Ascending aorta (tissue), 2 donors: ENCODE data around the gene RNF144B. TPM values are rescaled to one million over a fixed set of nuclear protein-coding genes. Genes with fewer than 3 reads are reported as not detected.

Experiments used
- DNase-seq, 2 donors: peaks; one replicate each; pipeline ENCODE4 v3.0.0-alpha.2; 2019; ENCODE audit warnings: low spot score in 2 of 2
- H3K27ac ChIP-seq, 2 donors: fragments of 200-600 bp; sonication (generic); one replicate each; pipeline ENCODE4 v1.5.1; 2016 to 2017; ENCODE audit warnings: mild to moderate bottlenecking in 1 of 2
- H3K27me3 ChIP-seq: fragments of 200-600 bp; sonication (generic); one replicate; pipeline ENCODE4 v1.5.1; 2017
- H3K36me3 ChIP-seq, 2 donors: fragments of 200-600 bp; sonication (generic); one replicate each; pipeline ENCODE4 v1.5.1; 2016
- H3K4me1 ChIP-seq, 2 donors: fragments of 200-600 bp; sonication (generic); one replicate each; pipeline ENCODE4 v1.5.1; 2016 to 2017; ENCODE audit warnings: mild to moderate bottlenecking in 1 of 2
- H3K4me3 ChIP-seq, 2 donors: fragments of 200-600 bp; sonication (generic); one replicate each; pipeline ENCODE4 v1.5.1; 2016 to 2017; ENCODE audit warnings: mild to moderate bottlenecking in 1 of 2
- H3K9me3 ChIP-seq, 2 donors: fragments of 200-600 bp; sonication (generic); one replicate each; pipeline ENCODE4 v1.5.1; 2016
- CTCF ChIP-seq, 3 experiments: fragments of 200-600 bp in 2 of 3; fragments of 450-650 bp in 1 of 3; sonication (generic) in 2 of 3; IDR thresholded peaks; one replicate each; pipeline ENCODE4 v1.5.1; 2016 to 2019; ENCODE audit warnings: antibody characterized with exemption in 3 of 3, mild to moderate bottlenecking in 1 of 3, moderate library complexity in 1 of 3
- intact Hi-C: fragments of 100-400 bp; cut with DNase I; formaldehyde crosslinking; loops from one replicate; pipeline ENCODE4 v1.15.1; 2023
- total RNA-seq: library from RNA; depleted of rRNA; stranded (reverse); fragments of >200 nt; gene quantifications from one replicate; pipeline ENCODE4 v1.1.0, GENCODE V29; 2016

RNF144B gene
- 52.3 TPM for total RNA-seq

- peaks cover 0 to 26% of the 10 kb centered on the region in 2 donors for H3K4me1 ChIP-seq
- no peaks in the 10 kb centered on the region for H3K36me3 ChIP-seq
- intact Hi-C loops, result loop anchor here (1.0 to 10.0 kb wide), 5 partner anchors 30 to 122 kb away; partner anchors contain the start of gene DEK
- peak within 1 kb of the TSS; percentile 39 to 63 for H3K27ac ChIP-seq
- peak within 1 kb of the TSS; percentile 52 to 67 for H3K4me3 ChIP-seq
- DNase-seq, result peak; percentile 62 to 87
- H3K9me3 ChIP-seq, result no peaks in the 10 kb centered on the region
- H3K27me3 ChIP-seq, result no peaks in the 10 kb centered on the region
- no peak for TF ChIP-seq CTCF (IDR thresholded peaks at IDR 0.05)
Observed at GRCh38 chr6:18387061-18387721, at the start of gene RNF144B. Gene RNF144B, plus strand, starts transcription at chr6:18387350. Its CDS starts 12,185 bp downstream, at chr6:18399535.

GRCh38 chr6:18339599-18339998 is 47.6 kb upstream of the RNF144B start:
- no peaks in the 10 kb centered on the region for H3K27me3 ChIP-seq

GRCh38 chr6:18340781-18341551 is 46.2 kb upstream of the RNF144B start:
- no peak for DNase-seq
- H3K4me3 ChIP-seq, result no peak overlapping the region
- peaks cover 0 to 2% of the 10 kb centered on the region in 2 donors for H3K4me1 ChIP-seq
- intact Hi-C loops, result no loop called here
- no peaks in the 10 kb centered on the region for H3K9me3 ChIP-seq
- H3K27me3 ChIP-seq, result no peaks in the 10 kb centered on the region
- H3K36me3 ChIP-seq, result no peaks in the 10 kb centered on the region
- no peak overlapping the region for H3K27ac ChIP-seq
- TF ChIP-seq CTCF (IDR thresholded peaks at IDR 0.05), result no peak

More at GRCh38 chr6:18339599-18339998, 47.6 kb upstream of the RNF144B start:
- no peak overlapping the region for H3K27ac ChIP-seq
- no peak for DNase-seq
- intact Hi-C loops, result no loop called here
- H3K4me1 ChIP-seq, result peaks cover 0 to 2% of the 10 kb centered on the region in 2 donors
- H3K36me3 ChIP-seq, result no peaks in the 10 kb centered on the region
- no peak for TF ChIP-seq CTCF (IDR thresholded peaks at IDR 0.05)
- no peaks in the 10 kb centered on the region for H3K9me3 ChIP-seq
- H3K4me3 ChIP-seq, result no peak overlapping the region

- no peak for TF ChIP-seq CTCF (IDR thresholded peaks at IDR 0.05)
- intact Hi-C loops, result no loop called here
Observed at GRCh38 chr6:18342223-18342622, 44.9 kb upstream of the RNF144B start.

GRCh38 chr6:18343741-18344140 is 43.4 kb upstream of the RNF144B start:
- no peaks in the 10 kb centered on the region for H3K9me3 ChIP-seq
- H3K4me3 ChIP-seq, result no peak overlapping the region
- no peak for TF ChIP-seq CTCF (IDR thresholded peaks at IDR 0.05)
- H3K4me1 ChIP-seq, result peaks cover 0 to 2% of the 10 kb centered on the region in 2 donors
- no peak for DNase-seq
- no peaks in the 10 kb centered on the region for H3K36me3 ChIP-seq
- no peak overlapping the region for H3K27ac ChIP-seq
- intact Hi-C loops, result no loop called here
- H3K27me3 ChIP-seq, result no peaks in the 10 kb centered on the region

More at GRCh38 chr6:18342223-18342622, 44.9 kb upstream of the RNF144B start:
- no peaks in the 10 kb centered on the region for H3K9me3 ChIP-seq
- H3K4me3 ChIP-seq, result no peak overlapping the region
- no peaks in the 10 kb centered on the region for H3K36me3 ChIP-seq
- peaks cover 0 to 2% of the 10 kb centered on the region in 2 donors for H3K4me1 ChIP-seq
- no peaks in the 10 kb centered on the region for H3K27me3 ChIP-seq
- H3K27ac ChIP-seq, result no peak overlapping the region
- DNase-seq, result no peak
